Measurements from ENCODE around the gene PPP6R2. TPM values are rescaled to one million over a fixed set of nuclear protein-coding genes. Genes with fewer than 3 reads are reported as not detected.

Gene PPP6R2
- total and polyA plus RNA-seq, 2 of the 4 experiments (the other 2 are of a cell fraction) = 49.2 to 51.6 TPM

GRCh38 chr22:50445880-50446707 lies 103.0 kb downstream of the PPP6R2 start:
- no peak overlapping the region for H3K27ac ChIP-seq (ENCODE audit: insufficient read depth, low read length)
- peaks cover 56% of the 10 kb centered on the region for H3K36me3 ChIP-seq (ENCODE audit: control insufficient read depth, insufficient read depth, low read length)
- ATAC-seq (ENCODE audit: low read depth) = no peak
- H3K9me3 ChIP-seq (ENCODE audit: control insufficient read depth, insufficient read depth, low read length) = no peaks in the 10 kb centered on the region
- H3K4me3 ChIP-seq (ENCODE audit: insufficient read depth, low read depth, low read length) = no peak overlapping the region
- no TSS peak for BruUV-seq (replicated peaks)
- H3K4me2 ChIP-seq (ENCODE audit: low read depth, low read length) = no peak overlapping the region
- CTCF ChIA-PET = no interaction called here
- intact Hi-C loops (cut with micrococcal nuclease) (no loop called here), in situ Hi-C loops (cut with MboI; ENCODE audit: low sequenced_read_pairs) (no loop called here), dilution Hi-C loops (cut with HindIII; ENCODE audit: low sequenced_read_pairs, unreplicated experiment) (no loop called here)
- TF ChIP-seq FOS (IDR thresholded peaks at IDR 0.05; ENCODE audit: low read depth, low read length) (no peak), RFX5 (IDR thresholded peaks at IDR 0.05; ENCODE audit: low read depth, low read length) (no peak), CHD1 (IDR thresholded peaks at IDR 0.05; ENCODE audit: low read depth, low read length) (no peak), MAZ (IDR thresholded peaks at IDR 0.05; ENCODE audit: borderline replicate concordance, low read depth, low read length) (no peak), RCOR1 (IDR thresholded peaks at IDR 0.05; ENCODE audit: insufficient replicate concordance, low read length) (no peak), CTCF (conservative IDR thresholded peaks at IDR 0.05; ENCODE audit: low read depth, low read length) (no peak), BHLHE40 (IDR thresholded peaks at IDR 0.05; ENCODE audit: low read depth, low read length) (no peak), POLR2A (IDR thresholded peaks at IDR 0.05; ENCODE audit: low read depth, low read length) (no peak), NFE2L2 (IDR thresholded peaks at IDR 0.05; ENCODE audit: low read depth, low read length) (no peak), CEBPB (IDR thresholded peaks at IDR 0.05; ENCODE audit: low read depth, low read length) (no peak), MAFK (IDR thresholded peaks at IDR 0.05; ENCODE audit: low read depth, low read length) (no peak), RAD21 (IDR thresholded peaks at IDR 0.05; ENCODE audit: low read length) (no peak)
- no peak overlapping the region for H2AFZ ChIP-seq (replicated peaks; ENCODE audit: low read length, poor library complexity)
- H3K79me1 ChIP-seq (ENCODE audit: low read depth in 1 of 2, low read length in 2 of 2) = peaks cover 0 to 16% of the 10 kb centered on the region in 2 experiments; a peak in 1 of 4 replicates
- H4K8ac ChIP-seq (ENCODE audit: low read depth in 2 of 2, low read length in 2 of 2) = no peak overlapping the region
- H4K91ac ChIP-seq (ENCODE audit: insufficient read depth, low read depth, low read length) = no peak overlapping the region
- H2AK5ac ChIP-seq (ENCODE audit: low read depth, low read length) = no peak overlapping the region
- H3K9ac ChIP-seq (ENCODE audit: low read depth, low read length) = no peak overlapping the region
- H4K5ac ChIP-seq (ENCODE audit: low read depth, low read length) = no peak overlapping the region
- H3K27me3 ChIP-seq (ENCODE audit: control insufficient read depth, insufficient read depth, low read length) = no peaks in the 10 kb centered on the region
- no peak overlapping the region for H2BK120ac ChIP-seq (ENCODE audit: low read depth, low read length)
- peaks cover 28% of the 10 kb centered on the region for H4K20me1 ChIP-seq (ENCODE audit: insufficient read depth, low read length)
- no peak overlapping the region for H2AK9ac ChIP-seq (replicated peaks; ENCODE audit: low read depth, low read length, poor library complexity)
- H2BK20ac ChIP-seq (ENCODE audit: low read depth, low read length) = no peak overlapping the region
- no peak overlapping the region for H3K4ac ChIP-seq (ENCODE audit: low read depth, low read length)
- DNase-seq = no peak
- H3K4me1 ChIP-seq (ENCODE audit: control insufficient read depth, insufficient read depth, low read length) = no peaks in the 10 kb centered on the region
- POLR2A ChIA-PET (ENCODE audit: unreplicated experiment) = no interaction called here
- no peak overlapping the region for H3K56ac ChIP-seq (ENCODE audit: extremely low read depth, insufficient read depth, low read length)
- no peaks in the 10 kb centered on the region for H3K9me1 ChIP-seq (ENCODE audit: insufficient read depth, low read length)
- H3K18ac ChIP-seq (ENCODE audit: low read depth, low read length) = no peak overlapping the region
- 91% methylated on average over 5 of the region's 17 CpGs; no CpG with 5 or more reads in 1 of the 2 experiments for WGBS, 2 experiments (ENCODE audit: extremely low coverage in 2 of 2, insufficient read length in 1 of 2)
- no peak overlapping the region for H3K23ac ChIP-seq (ENCODE audit: low read depth, low read length)
- H2BK15ac ChIP-seq (ENCODE audit: low read depth, low read length) = no peak overlapping the region
- no peak overlapping the region for H3K14ac ChIP-seq (replicated peaks; ENCODE audit: low read depth, low read length)
- H2BK5ac ChIP-seq (ENCODE audit: low read depth, low read length, poor library complexity, severe bottlenecking) = no peak overlapping the region
